ENCODE results near the gene NDRG2. TPM values are rescaled to one million over a fixed set of nuclear protein-coding genes. Genes with fewer than 3 reads are reported as not detected.

The NDRG2 gene
- 1 to 10 TPM; 4.2 to 4.9 TPM for total RNA-seq

DNA sequence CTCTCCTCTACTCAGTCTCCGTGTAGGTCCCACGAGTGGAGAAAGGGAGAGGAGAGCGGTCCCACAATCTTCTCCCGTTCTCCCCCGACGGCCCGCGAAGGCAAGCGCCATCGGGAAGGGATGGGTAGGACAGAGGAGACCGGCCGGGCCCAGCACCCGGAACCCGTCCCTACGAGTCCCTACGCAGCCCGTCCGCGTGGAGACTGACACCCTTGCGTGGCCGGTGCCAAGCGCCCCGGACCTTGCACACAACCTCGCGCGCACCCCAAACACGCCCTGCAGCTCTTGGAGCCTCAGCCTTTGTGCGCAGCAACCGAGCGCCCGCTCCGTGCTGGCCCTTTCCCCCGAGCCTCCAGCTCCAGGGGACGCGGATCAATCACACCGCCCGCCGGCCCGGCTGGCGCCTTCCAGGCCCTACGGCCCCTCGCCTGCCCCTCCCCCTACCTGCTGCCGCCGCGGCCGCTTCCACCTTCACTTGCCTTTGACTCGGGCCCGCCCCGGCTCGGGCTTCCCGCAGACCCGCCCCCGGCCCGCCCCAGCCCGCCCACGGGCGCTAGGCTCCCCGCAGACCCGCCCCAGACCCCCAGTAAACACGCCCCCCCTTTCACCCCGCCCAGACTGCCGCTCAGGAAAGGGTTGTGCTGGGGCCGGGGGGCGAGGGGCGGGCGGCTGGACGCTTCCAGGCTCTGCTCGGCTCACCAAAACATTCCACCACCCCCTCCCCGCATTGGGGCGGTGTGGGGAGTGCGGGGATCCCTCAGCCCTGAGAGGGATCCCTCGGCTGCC, at the start of gene NDRG2:
NDRG2 (minus strand) TSS at position 477 of the 786 bp plus-strand sequence. CDS start 1,746 bp downstream, outside the sequence.
- Mint-ChIP-seq H3K36me3 (no peaks in the 10 kb centered on the region), H3K27ac (no peak within 1 kb of the TSS), H3K4me1 (peaks cover 6% of the 10 kb centered on the region), H3K27me3 (no peaks in the 10 kb centered on the region), H3K4me3 (peak within 1 kb of the TSS; percentile 77), H3K9me3 (no peaks in the 10 kb centered on the region)
- DNase-seq: peak; percentile 64

DNA sequence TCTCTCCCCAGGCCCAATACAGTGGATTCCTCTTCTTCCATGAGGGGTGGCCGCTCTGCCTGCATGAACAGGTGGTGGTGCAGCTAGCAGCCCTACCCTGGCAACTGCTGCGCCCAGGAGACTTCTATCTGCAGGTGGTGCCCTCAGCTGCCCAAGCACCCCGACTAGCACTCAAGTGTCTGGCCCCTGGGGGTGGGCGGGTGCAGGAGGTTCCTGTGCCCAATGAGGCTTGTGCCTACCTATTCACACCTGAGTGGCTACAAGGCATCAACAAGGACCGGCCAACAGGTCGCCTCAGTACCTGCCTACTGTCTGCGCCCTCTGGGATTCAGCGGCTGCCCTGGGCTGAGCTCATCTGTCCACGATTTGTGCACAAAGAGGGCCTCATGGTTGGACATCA, 49.1 kb upstream of the NDRG2 start:
- no peak overlapping the region for H3K4me3 Mint-ChIP-seq
- H3K9me3 Mint-ChIP-seq: no peaks in the 10 kb centered on the region
- DNase-seq: no peak
- no peak overlapping the region for H3K27ac Mint-ChIP-seq
- peaks cover 44% of the 10 kb centered on the region for H3K27me3 Mint-ChIP-seq
- H3K4me1 Mint-ChIP-seq: peaks cover 23% of the 10 kb centered on the region
- no peaks in the 10 kb centered on the region for H3K36me3 Mint-ChIP-seq

DNA sequence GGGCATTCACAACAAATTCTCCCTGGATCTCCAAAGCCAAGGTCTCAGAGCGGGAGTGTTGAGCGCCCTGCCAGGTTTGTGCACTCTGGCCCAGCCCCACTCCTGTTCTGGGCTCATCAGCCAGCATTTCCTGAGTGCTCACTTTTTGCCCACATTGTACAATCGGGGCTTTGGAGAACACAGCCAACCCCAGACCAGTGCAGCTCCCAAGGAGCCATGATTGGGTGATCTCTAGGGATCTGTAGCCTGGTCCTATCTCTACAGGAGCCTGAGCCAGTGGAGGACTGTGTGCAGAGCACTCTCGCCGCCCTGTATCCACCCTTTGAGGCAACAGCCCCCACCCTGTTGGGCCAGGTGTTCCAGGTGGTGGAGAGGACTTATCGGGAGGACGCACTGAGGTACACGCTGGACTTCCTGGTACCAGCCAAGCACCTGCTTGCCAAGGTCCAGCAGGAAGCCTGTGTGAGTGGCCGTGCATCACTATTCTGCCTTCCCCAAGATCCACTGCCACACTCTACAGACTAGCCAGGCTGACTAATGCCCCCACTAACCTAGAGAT, 48.0 kb upstream of the NDRG2 start:
- no peak for DNase-seq
- Mint-ChIP-seq H3K9me3 (no peaks in the 10 kb centered on the region), H3K27ac (no peak overlapping the region), H3K36me3 (no peaks in the 10 kb centered on the region), H3K4me3 (no peak overlapping the region), H3K27me3 (peaks cover 52% of the 10 kb centered on the region), H3K4me1 (peaks cover 28% of the 10 kb centered on the region)

DNA sequence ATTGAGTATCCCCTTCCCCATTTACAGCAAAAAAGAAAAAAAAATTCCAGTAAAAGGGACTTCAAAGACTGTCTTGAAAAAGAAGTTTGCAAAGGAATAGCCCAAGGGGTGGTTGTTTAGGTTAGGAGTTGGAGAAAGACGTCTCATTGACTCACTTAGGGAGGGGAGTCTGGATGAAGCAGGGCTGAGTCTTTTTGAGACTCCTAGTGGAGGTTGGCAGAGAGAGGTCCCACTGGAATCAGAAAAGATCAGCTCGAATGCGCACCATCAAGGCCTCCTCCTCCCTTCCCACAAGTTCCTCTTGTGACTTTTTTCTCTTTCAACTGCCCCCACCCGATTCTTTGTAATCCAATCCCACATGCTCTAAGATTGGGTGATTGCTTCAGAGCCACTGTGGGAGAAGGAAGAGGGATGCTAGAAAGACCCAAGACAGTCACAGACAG, 47.2 kb upstream of the NDRG2 start:
- DNase-seq: no peak
- peaks cover 60% of the 10 kb centered on the region for H3K27me3 Mint-ChIP-seq
- no peak overlapping the region for H3K27ac Mint-ChIP-seq
- H3K9me3 Mint-ChIP-seq: no peaks in the 10 kb centered on the region
- no peaks in the 10 kb centered on the region for H3K36me3 Mint-ChIP-seq
- peaks cover 28% of the 10 kb centered on the region for H3K4me1 Mint-ChIP-seq
- peak overlapping the region; percentile 73 for H3K4me3 Mint-ChIP-seq

DNA sequence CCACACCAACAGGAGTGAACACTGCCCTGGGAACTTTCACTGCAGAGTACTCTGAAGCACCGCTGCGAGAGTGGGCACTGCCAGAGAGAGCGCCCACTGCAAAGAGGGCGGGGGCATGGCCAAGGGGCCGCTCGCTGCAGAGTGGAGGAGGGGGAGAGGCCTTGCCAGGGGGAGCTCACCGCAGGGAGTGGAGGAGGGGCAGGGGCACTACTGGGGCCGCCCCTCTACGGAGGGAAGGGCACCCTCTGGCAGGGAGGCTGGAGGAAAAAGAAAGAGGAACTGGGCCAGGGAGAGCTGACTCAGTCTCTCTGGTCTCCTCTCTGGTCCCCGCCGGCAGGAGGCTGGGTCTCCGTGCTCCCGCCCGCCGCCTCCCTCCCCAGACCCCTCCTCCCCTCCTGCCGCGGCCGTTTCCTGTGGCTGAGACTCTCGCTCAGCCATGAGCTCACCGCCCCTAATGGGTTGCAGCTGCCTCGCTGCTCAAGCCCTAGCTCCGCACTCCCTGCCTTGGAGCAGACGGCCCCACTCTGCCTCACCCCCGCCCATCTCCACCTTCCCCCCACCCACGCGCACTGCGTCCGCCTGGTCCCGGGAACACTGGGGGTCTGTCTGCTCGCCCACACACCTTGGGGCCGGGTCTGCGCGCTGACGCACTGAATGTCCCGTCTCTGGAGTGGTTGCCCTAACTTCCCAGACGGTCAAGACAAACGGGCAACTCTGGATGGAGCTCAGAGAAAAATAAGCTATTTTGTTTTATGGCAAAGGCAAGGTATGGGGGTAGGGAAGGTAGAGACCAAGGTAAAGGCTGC, 46.6 kb upstream of the NDRG2 start:
- H3K27ac Mint-ChIP-seq: no peak overlapping the region
- H3K4me1 Mint-ChIP-seq: peaks cover 28% of the 10 kb centered on the region
- DNase-seq: peak; percentile 44
- H3K9me3 Mint-ChIP-seq: no peaks in the 10 kb centered on the region
- H3K36me3 Mint-ChIP-seq: no peaks in the 10 kb centered on the region
- H3K4me3 Mint-ChIP-seq: peak overlapping the region; percentile 73
- peaks cover 66% of the 10 kb centered on the region for H3K27me3 Mint-ChIP-seq

DNA sequence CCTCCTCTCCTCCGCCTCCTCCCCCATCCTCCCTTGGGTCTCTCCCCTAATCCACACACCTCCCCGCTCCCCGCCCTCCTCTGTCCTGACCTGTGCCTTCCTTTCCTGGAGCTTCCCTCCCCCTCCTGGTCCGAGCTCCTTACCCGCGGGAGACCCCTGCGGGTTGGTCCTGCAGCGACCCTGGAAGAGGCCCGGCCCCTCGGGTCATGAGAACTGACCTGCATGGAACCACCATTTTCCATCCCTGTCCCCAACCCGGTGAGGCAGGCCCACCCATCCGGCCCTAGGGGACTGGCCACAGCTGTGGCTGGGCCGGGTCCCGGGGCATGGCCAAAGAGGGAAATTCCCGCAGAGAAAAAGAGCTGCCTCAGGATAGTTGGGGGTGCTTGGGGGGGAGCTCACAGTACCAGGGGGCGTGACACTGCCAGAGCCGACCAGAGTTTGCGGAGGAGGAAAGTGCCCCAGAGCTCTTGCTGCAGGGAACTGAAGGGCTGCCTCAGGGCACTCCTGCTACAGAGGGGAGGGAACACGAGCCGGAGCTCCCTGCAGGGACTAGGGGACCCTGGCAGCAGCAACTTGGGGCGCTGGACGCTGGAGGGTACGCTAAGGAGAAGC, 45.9 kb upstream of the NDRG2 start:
- Mint-ChIP-seq H3K4me3 (peak overlapping the region; percentile 73), H3K27ac (no peak overlapping the region), H3K27me3 (peaks cover 72% of the 10 kb centered on the region), H3K9me3 (no peaks in the 10 kb centered on the region), H3K36me3 (no peaks in the 10 kb centered on the region), H3K4me1 (peaks cover 28% of the 10 kb centered on the region)
- peak; percentile 19 for DNase-seq

DNA sequence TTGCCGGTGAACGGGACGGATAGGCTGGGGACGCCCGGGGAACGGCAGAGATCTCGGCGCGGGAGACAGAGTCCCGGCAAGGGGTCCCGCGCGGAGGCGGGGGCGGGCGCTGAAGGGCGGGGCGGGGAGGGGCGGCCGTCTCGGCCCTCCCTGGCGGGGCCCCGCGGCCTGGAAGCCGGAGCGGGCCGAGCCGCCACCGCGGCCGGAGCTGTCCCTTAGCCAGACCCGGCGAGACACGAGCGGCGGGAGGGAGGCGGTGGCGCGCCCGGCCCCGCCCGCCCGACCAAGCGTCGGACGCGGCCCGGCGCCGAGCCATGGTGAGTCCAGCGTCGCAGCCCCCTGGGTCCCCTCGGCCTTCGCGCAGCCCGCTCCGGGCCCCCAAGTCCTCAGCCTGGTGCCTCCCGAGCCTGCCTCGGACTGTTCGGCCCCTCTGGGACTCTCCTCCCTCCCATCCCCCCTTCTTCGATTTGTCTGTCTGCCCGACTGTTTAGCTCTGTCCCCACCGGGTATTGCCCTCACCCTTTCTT, 45.3 kb upstream of the NDRG2 start, which contains the start of gene ARHGEF40:
ARHGEF40 (plus strand) TSS at position 222 of the 527 bp plus-strand sequence; CDS start at position 315, 93 bp downstream.
- no peak within 1 kb of the TSS for H3K27ac Mint-ChIP-seq
- peaks cover 77% of the 10 kb centered on the region for H3K27me3 Mint-ChIP-seq

DNA sequence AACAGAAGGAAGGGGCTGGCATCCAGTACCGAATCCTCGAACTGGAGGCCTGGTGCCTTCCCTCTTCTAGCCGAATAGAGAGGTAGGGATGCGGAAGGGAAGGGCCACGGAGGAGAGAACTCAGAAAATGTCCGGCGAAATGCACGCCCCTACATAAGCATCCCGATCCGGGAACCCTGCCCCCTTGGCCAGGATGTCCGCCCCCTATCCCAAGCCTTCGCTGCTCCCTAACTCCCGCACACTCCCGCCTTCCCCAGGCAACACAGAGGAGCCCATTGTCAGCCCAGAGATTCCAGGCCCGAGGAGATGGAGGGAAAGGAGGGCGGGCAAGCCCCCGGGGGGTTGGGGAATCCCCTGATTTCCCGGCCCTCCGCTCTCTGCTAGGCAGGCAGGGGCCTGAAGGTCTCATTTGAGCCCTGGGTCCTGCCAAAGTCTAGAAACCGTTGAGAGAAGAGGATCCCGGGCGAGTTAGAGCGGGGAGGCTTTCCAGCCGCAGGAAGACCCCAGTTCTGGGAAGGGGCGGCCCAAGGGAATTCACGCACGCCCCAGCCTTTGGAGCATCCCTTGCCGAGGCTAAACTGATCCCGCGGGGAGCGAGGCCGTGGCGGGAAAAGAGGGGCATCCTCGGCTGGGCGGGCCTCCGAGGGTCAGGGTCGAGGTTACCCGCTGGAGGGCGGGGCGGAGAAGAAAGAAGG, 44.7 kb upstream of the NDRG2 start:
- Mint-ChIP-seq H3K27me3 (peaks cover 83% of the 10 kb centered on the region), H3K4me1 (peaks cover 28% of the 10 kb centered on the region), H3K27ac (no peak overlapping the region), H3K9me3 (no peaks in the 10 kb centered on the region), H3K36me3 (no peaks in the 10 kb centered on the region), H3K4me3 (peak overlapping the region; percentile 71)
- no peak for DNase-seq

More for the DNA sequence above, 45.3 kb upstream of the NDRG2 start, which contains the start of gene ARHGEF40:
- H3K4me3 Mint-ChIP-seq: peak within 1 kb of the TSS; percentile 73
- no peaks in the 10 kb centered on the region for H3K36me3 Mint-ChIP-seq
- H3K4me1 Mint-ChIP-seq: peaks cover 28% of the 10 kb centered on the region
- peak; percentile 24 for DNase-seq
- no peaks in the 10 kb centered on the region for H3K9me3 Mint-ChIP-seq

DNA sequence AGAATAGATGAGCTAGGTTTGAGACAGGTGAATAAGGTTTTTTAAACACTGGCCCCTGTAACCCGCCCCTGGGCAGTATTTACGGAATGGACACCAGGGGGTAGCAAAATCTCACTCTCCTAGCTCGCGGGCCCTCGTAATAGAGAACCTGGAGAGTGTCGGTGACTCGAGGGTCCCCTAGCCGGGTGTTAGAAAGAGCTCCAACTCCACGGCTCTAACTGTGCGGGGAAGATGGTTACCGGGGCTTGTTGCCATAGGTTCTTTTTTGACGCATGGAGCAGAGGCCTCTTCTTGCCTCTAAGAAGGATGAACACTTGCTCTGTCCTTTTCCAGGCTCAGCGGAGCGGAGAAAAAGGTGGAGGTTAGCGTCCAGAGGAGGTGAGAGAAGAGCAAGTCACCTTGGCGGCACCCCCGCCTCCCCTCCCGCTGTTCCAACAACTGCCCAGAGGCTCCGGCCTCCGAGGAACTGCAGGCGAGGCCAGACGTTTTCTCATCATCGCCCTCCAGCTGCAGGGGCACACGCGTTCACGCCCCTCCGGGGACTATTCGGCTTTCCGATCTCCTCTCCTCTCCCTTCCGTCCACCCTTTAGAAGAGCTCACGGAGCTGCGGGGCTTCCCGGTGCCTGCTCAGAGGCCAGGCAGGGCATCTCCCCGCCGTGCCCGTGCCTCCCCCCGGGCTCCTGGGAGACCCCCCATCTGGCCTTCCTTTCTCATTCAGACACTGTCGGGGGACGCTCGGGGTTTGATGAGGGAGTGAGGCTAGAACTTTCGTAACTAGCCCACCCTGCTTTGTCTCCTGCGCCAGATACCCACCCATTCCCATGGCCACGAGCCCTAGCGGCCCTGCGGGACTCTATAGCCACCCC, 43.9 kb upstream of the NDRG2 start:
- H3K4me3 Mint-ChIP-seq: peak overlapping the region; percentile 71
- no peaks in the 10 kb centered on the region for H3K9me3 Mint-ChIP-seq
- DNase-seq: peak; percentile 50
- peaks cover 81% of the 10 kb centered on the region for H3K27me3 Mint-ChIP-seq
- no peaks in the 10 kb centered on the region for H3K36me3 Mint-ChIP-seq
- peaks cover 28% of the 10 kb centered on the region for H3K4me1 Mint-ChIP-seq
- no peak overlapping the region for H3K27ac Mint-ChIP-seq

DNA sequence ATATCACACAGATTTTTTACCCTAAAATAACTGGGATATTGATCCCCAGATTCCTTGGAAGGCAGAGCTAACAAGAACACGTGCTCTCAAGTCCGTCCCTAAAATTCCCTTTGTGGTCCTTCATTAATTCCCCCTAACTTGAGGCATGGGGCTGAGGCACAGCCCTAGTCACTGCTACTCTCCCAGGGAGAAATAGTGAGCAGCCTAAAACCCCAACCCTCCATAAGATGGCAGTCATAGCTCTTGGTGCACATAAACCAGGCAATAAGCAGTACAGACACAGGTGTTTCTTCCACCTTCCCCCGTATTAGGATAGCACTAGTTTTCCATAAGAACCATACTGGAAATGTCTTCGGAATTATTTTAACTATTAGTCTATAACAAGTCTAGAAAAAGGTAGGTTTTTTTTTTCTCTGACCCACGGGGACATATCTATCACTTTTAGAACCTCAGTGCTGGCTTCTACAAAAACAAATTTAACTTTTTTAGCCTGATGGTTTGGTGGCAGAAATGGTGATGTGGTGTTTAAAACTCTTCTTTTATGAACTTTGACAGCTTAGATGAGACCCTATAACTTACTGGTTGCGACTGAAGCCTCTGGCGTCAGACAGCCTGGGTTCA, 42.1 kb upstream of the NDRG2 start:
- H3K4me1 Mint-ChIP-seq: peaks cover 27% of the 10 kb centered on the region
- H3K27me3 Mint-ChIP-seq: peaks cover 79% of the 10 kb centered on the region
- no peak overlapping the region for H3K4me3 Mint-ChIP-seq
- DNase-seq: no peak
- no peaks in the 10 kb centered on the region for H3K9me3 Mint-ChIP-seq
- no peaks in the 10 kb centered on the region for H3K36me3 Mint-ChIP-seq
- H3K27ac Mint-ChIP-seq: no peak overlapping the region

DNA sequence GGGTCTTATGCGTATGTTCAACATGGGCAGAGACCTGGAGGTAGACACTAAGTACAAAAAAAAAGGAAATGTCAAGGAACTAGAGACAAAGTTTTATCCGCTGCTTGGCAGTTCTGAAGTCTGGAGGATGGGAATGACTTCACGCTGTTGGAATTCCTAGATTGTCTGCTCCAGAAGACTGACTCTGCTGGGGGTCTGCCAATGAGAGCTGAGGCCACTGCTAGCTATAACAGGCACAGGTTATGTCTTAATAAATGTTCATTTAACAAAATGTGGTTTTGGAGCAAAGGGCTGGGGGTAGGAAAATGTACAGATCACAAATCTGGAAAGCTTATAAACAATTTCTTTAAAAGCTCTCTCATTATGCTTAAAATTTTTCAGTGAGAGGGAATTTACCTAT, 38.6 kb upstream of the NDRG2 start:
- Mint-ChIP-seq H3K27me3 (peaks cover 51% of the 10 kb centered on the region), H3K4me1 (peaks cover 1% of the 10 kb centered on the region), H3K27ac (no peak overlapping the region), H3K36me3 (no peaks in the 10 kb centered on the region), H3K4me3 (no peak overlapping the region), H3K9me3 (no peaks in the 10 kb centered on the region)
- DNase-seq: no peak

DNA sequence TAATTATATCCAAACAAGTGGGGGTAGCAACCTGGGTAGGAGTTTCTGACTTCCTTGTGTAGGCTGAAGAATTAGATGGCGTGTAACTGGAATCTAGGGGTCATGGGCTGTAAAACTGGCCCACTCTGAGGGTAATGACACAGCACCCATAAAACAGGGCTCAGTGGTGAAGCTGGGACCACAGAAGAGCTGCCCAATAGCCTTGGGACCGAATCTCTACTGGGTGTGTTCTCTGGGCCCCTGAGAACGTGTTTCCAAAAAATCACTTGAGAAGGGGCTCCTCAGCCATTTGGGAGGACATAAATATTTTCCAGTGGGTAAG, 36.4 kb upstream of the NDRG2 start:
- DNase-seq: no peak
- Mint-ChIP-seq H3K27me3 (peaks cover 32% of the 10 kb centered on the region), H3K36me3 (no peaks in the 10 kb centered on the region), H3K27ac (no peak overlapping the region), H3K4me1 (no peaks in the 10 kb centered on the region), H3K9me3 (no peaks in the 10 kb centered on the region), H3K4me3 (no peak overlapping the region)

DNA sequence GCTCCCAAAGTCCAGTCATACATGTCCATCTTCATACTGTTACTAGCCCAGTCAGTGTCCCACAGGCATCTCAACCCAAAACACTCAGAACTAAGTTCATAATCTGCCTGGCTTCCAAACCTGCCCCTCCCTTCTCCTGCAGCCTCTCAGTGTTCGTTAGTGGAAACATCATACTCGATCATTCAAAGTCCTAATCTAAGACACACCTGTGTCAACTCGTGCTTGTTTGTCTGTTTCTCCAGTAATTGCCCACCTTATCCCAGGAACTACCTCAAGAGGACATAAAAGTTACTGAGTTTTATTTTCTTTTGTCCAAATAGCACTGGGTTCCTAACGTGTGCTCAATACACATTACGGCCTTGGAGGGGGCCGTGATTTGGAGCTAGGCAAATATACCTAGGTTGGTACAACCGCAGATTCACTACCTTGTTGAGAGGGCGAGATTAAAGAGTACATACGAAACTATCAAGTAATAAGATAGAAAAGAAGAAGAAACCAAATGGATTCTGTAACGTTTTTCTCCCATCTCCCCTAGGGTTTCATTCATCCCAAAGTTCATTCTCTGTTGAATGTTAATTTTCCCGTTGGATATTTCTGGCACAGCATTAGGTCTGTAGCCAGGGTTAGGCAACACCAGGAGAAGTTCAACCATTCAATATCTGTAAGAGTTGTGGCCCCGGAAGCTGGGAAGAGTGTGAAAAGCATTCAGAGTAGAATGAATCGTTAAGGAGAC, 35.9 kb upstream of the NDRG2 start:
- no peak overlapping the region for H3K4me3 Mint-ChIP-seq
- H3K4me1 Mint-ChIP-seq: no peaks in the 10 kb centered on the region
- H3K27me3 Mint-ChIP-seq: peaks cover 28% of the 10 kb centered on the region
- DNase-seq: no peak
- no peak overlapping the region for H3K27ac Mint-ChIP-seq
- no peaks in the 10 kb centered on the region for H3K36me3 Mint-ChIP-seq
- no peaks in the 10 kb centered on the region for H3K9me3 Mint-ChIP-seq
